HL-60 (cell line): ENCODE data around the gene JDP2.

Source experiments
- DNase-seq, 2 experiments: peaks; one replicate each; pipeline ENCODE4 v3.0.0-alpha.2; 2010 to 2020; ENCODE audit warnings: low read depth in 1 of 2, low spot score in 1 of 2
- H3K27ac ChIP-seq: fragments of 250-450 bp; sonication (Bioruptor Pico); replicated peaks from 2 replicates; pipeline ENCODE4 v1.5.1; 2020; ENCODE audit warnings: mild to moderate bottlenecking, moderate library complexity
- H3K27me3 ChIP-seq: fragments of 250-450 bp; sonication (Bioruptor Pico); 2 replicates; pipeline ENCODE4 v1.5.1; 2021; ENCODE audit warnings: mild to moderate bottlenecking, moderate library complexity; ENCODE audit not compliant: insufficient read depth, poor library complexity, severe bottlenecking
- H3K4me3 ChIP-seq: replicated peaks from 2 replicates; pipeline ENCODE4 v1.5.1; 2011; ENCODE audit warnings: mild to moderate bottlenecking, control low read depth, low read length; ENCODE audit not compliant: insufficient read depth
- CTCF ChIP-seq: IDR thresholded peaks from one replicate; pipeline ENCODE4 v1.5.1; 2011; ENCODE audit warnings: low read length, control low read depth, inconsistent platforms; ENCODE audit not compliant: insufficient read depth
- GABPA ChIP-seq: IDR thresholded peaks from 2 replicates; pipeline ENCODE4 v1.6.1; 2012; ENCODE audit warnings: low read depth
- POLR2AphosphoS5 ChIP-seq: IDR thresholded peaks from 2 replicates; pipeline ENCODE4 v1.6.1; 2012; ENCODE audit warnings: low read depth
- REST ChIP-seq: IDR thresholded peaks from 2 replicates; pipeline ENCODE4 v1.6.1; 2012; ENCODE audit warnings: low read depth; ENCODE audit not compliant: insufficient replicate concordance
- SPI1 ChIP-seq: IDR thresholded peaks from 2 replicates; pipeline ENCODE4 v1.6.1; 2012; ENCODE audit warnings: low read depth, mild to moderate bottlenecking, borderline replicate concordance

Gene JDP2

DNA sequence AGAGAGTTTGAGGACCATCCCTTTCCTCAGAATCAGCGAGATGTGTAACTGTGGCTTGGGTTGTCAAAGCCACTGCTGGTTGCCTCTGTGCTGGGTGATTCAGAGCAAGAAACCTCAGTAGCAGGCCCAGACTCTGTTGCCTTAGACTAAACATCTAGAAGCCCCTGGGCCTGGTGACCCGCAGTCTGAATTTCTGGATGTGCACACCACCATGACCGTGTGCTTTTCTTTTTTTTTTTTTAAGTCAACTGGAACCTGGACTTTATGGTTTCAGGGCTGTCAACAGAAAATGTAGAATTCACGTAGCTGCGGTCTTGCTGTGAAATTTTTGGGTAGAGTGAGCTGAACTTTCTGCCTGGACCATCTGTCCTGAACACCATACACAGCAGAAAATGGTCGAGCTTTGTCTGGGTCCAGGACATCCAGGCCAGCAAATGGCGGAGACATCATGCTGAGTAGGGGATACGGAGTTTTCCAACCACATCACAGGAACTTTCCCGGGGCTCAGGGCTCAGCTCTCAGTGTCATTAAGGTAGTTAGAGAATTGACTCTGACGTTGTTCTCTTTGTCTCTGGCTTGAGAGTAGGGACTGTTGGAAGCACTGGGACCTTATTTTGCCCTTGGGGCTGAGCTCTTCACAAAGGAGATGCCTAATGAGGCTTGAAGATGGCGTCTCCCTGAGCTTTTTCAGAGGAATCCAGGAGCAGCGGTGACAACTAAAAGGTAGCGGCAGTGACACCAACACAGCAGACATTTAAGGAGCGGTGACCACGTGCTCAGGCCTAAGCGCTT is 71.5 kb downstream of the JDP2 start:
- no peak overlapping the region for H3K4me3 ChIP-seq
- H3K27ac ChIP-seq: no peak overlapping the region
- TF ChIP-seq SPI1 (no peak), REST (no peak), CTCF (no peak), GABPA (no peak), POLR2AphosphoS5 (no peak)
- DNase-seq: no peak
- H3K27me3 ChIP-seq: no peaks in the 10 kb centered on the region

- no peak for TF ChIP-seq POLR2AphosphoS5
- TF ChIP-seq GABPA: no peak
- no peak for TF ChIP-seq REST
- TF ChIP-seq SPI1: no peak
- TF ChIP-seq CTCF: no peak
- no peak for DNase-seq
- H3K27me3 ChIP-seq: no peaks in the 10 kb centered on the region
- H3K27ac ChIP-seq: no peak overlapping the region
- H3K4me3 ChIP-seq: no peak overlapping the region
Measured at GRCh38 chr14:75501080-75501479, 73.3 kb downstream of the JDP2 start.

GRCh38 chr14:75504411-75504810 is 76.6 kb downstream of the JDP2 start:
- Histone ChIP-seq H3K27me3 (no peaks in the 10 kb centered on the region), H3K4me3 (no peak overlapping the region), H3K27ac (no peak overlapping the region)
- TF ChIP-seq CTCF (no peak), GABPA (no peak), SPI1 (no peak), POLR2AphosphoS5 (no peak), REST (no peak)
- no peak for DNase-seq
